IPS DF 6.9 (cell line): Measurements from ENCODE around the gene NRXN3.

ENCODE experiments used
- DNase-seq: peaks from one replicate; pipeline ENCODE4 v3.0.0-alpha.2; 2013; ENCODE audit warnings: low read depth, low spot score
- H3K27ac ChIP-seq: one replicate; pipeline ENCODE4 v1.5.1; 2013; ENCODE audit warnings: low read length, control low read depth
- H3K27me3 ChIP-seq: 2 replicates; pipeline ENCODE4 v1.6.1; 2013; ENCODE audit warnings: mild to moderate bottlenecking, low read length; ENCODE audit not compliant: control insufficient read depth, insufficient read depth
- H3K36me3 ChIP-seq: 2 replicates; pipeline ENCODE4 v1.6.1; 2013; ENCODE audit warnings: low read length; ENCODE audit not compliant: control insufficient read depth, insufficient read depth
- H3K4me1 ChIP-seq: 2 replicates; pipeline ENCODE4 v1.6.1; 2013; ENCODE audit warnings: low read length; ENCODE audit not compliant: control insufficient read depth, insufficient read depth
- H3K4me3 ChIP-seq: 2 replicates; pipeline ENCODE4 v1.5.1; 2013; ENCODE audit warnings: mild to moderate bottlenecking, low read length
- H3K9me3 ChIP-seq: 2 replicates; pipeline ENCODE4 v1.6.1; 2013; ENCODE audit warnings: low read length, inconsistent platforms; ENCODE audit not compliant: control insufficient read depth, insufficient read depth
- WGBS: extraction: QIAGEN DNeasy Blood & Tissue Kit; methylation state at CpG from one replicate; pipeline ENCODE4 v1.1.7; 2013; ENCODE audit warnings: mixed read lengths, missing lambda C conversion rate; ENCODE audit not compliant: insufficient read length, insufficient coverage; 5-methylcytosine and 5-hydroxymethylcytosine counted together

Gene NRXN3

DNA sequence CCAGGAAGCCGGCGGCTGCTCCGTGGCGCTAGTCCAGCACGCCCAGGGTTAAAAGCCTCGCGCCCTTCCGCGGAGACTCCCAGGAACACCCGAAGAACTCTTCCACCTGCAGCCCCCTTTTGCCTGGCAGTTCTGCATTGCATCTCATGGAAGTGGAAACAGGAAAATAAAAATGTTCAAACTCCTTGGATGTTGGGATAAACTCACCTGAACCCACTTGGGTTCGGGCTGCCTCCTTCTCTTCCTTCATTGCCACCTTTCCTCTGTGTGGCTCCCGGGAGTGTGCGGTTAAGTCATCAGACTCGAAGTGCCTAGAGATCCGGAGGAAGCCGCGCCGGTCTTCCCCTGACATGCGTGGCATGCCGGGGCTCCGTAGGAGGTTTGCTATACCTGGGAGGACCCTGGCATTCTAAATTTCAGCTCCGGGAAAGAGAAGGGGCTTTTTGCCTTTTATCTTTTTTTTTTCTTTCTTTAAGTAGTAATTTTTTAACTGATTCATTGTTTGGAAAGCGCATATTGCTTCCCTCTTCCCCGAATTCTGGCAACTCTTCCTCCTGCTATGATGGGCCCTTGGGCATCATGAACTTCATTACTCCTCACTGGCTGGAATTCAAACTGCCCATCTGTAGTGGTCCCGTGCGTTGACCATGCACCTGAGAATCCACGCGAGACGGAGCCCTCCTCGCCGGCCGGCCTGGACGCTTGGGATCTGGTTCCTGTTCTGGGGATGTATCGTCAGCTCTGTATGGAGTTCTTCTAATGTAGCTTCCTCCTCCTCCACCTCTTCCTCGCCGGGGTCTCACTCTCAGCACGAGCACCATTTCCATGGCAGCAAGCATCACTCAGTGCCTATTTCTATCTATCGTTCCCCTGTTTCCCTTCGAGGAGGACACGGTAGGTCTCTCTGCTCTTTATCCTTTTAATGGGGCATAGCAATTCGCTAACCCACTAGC, 1109.7 kb downstream of the NRXN3 start:
- Histone ChIP-seq H3K9me3 (no peaks in the 10 kb centered on the region), H3K4me3 (peak overlapping the region; percentile 34; the same call in 1 of the 2 replicates), H3K4me1 (peaks cover 4% of the 10 kb centered on the region), H3K27ac (no peak overlapping the region), H3K27me3 (peaks cover 16% of the 10 kb centered on the region; the same call in 1 of the 2 replicates), H3K36me3 (no peaks in the 10 kb centered on the region)
- no peak for DNase-seq
- WGBS = no CpG with 5 or more reads among the region's 41 CpGs

DNA sequence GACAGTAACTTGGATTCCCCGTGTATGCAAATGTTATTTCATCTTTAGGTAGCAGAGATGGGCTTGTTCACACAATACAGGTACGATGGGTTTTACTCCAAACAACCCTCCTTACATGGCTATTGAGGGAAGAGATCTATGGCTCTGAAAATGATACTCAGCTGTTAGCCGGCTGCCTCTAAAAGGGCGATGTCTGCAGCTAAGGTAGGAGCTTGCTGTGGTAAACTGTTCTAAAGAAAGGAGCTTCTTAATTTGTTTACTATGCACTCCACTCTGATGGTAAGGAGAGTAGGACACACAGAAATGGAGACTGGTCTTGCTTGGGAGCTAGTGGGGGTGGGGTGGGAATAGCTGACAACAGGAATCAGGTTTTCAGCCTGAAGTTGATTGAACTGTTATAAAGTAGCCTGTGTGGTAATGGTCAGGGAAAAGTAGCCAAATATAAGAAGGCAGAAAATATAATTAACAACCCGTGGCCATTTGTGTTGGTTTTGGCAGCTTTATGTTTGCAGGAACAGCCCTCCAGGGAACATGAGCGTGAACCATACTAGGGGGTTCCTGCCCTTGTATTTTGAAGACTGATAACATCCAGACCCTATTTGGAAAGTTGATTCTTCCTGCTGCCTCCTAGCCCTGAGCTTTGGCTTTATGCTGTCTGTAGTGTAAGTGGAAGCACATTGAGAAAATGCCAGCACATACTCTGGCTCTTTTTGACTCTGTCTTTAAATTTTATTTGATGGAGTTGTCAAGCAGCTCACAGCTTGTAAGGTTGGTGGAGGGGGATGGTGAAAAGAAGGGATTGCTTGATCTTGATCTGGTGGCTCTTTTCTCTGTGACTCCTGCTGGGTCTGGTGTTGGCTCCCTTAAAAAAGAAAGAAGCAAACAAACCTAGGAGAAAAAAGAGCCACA, 1111.3 kb downstream of the NRXN3 start:
- H3K27ac ChIP-seq = no peak overlapping the region
- no CpG with 5 or more reads among the region's 6 CpGs for WGBS
- peaks cover 4% of the 10 kb centered on the region for H3K4me1 ChIP-seq
- no peak overlapping the region for H3K4me3 ChIP-seq
- no peaks in the 10 kb centered on the region for H3K9me3 ChIP-seq
- peaks cover 16% of the 10 kb centered on the region; the same call in 1 of the 2 replicates for H3K27me3 ChIP-seq
- DNase-seq = no peak
- H3K36me3 ChIP-seq = no peaks in the 10 kb centered on the region

DNA sequence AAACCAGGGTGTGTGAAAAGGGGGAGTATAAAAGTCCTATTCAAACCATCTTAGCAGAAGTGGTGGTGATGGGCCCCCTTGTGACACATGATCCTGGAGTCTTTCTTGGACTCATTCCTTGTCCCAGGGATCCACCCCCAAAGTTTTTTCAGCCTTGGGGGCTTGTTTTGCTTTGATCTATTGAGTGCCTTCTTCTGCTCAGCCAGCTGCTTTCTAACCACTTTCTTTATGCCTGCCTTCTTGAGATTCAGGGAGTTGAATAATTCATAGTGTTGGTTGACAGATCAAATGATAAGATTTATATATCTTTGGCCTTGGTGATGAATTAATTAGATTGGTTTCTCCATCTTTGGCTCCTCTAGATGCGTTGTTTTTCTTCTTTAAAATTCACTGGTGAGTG, 1114.4 kb downstream of the NRXN3 start:
- no peaks in the 10 kb centered on the region for H3K36me3 ChIP-seq
- WGBS = no CpG with 5 or more reads among the region's 1 CpG
- peaks cover 2% of the 10 kb centered on the region; the same call in 1 of the 2 replicates for H3K4me1 ChIP-seq
- H3K27ac ChIP-seq = no peak overlapping the region
- peaks cover 12% of the 10 kb centered on the region; the same call in 1 of the 2 replicates for H3K27me3 ChIP-seq
- H3K9me3 ChIP-seq = no peaks in the 10 kb centered on the region
- no peak overlapping the region for H3K4me3 ChIP-seq
- DNase-seq = no peak

DNA sequence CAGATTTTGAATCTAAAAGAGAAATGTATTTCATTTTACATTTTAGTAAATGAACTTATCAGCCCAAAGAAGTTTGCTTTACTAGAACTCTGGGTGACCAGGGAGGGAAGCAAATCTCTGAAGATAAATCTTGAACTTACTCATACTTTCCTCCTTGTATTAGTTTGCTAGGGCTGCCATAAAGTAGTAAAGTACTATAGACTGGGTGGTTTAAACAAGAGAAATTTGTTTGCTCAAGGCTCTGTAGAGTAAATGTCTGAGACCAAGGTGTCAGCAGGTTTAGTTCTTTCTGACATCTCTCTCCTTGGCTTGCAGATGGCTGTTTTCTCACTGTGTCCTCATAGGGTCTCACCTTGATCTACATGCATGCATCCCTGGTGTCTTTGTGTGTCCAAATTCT, 1115.1 kb downstream of the NRXN3 start:
- H3K4me3 ChIP-seq = no peak overlapping the region
- no peaks in the 10 kb centered on the region for H3K36me3 ChIP-seq
- H3K4me1 ChIP-seq = peaks cover 2% of the 10 kb centered on the region; the same call in 1 of the 2 replicates
- H3K9me3 ChIP-seq = no peaks in the 10 kb centered on the region
- DNase-seq = no peak
- H3K27me3 ChIP-seq = peaks cover 8% of the 10 kb centered on the region; the same call in 1 of the 2 replicates
- H3K27ac ChIP-seq = no peak overlapping the region

- Histone ChIP-seq H3K4me3 (no peak overlapping the region), H3K27me3 (no peaks in the 10 kb centered on the region; the same call in 1 of the 2 replicates), H3K36me3 (no peaks in the 10 kb centered on the region), H3K4me1 (no peaks in the 10 kb centered on the region), H3K9me3 (no peaks in the 10 kb centered on the region), H3K27ac (no peak overlapping the region)
- no peak for DNase-seq
- no CpG with 5 or more reads among the region's 1 CpG for WGBS
Measured at GRCh38 chr14:79287976-79288375, 1117.8 kb downstream of the NRXN3 start.

GRCh38 chr14:79293482-79294177, 1123.5 kb downstream of the NRXN3 start:
- no peaks in the 10 kb centered on the region for H3K9me3 ChIP-seq
- H3K4me3 ChIP-seq = no peak overlapping the region
- no peak overlapping the region for H3K27ac ChIP-seq
- no peaks in the 10 kb centered on the region for H3K4me1 ChIP-seq
- DNase-seq = no peak
- whole genome bisulfite sequencing = no CpG with 5 or more reads among the region's 11 CpGs
- H3K36me3 ChIP-seq = no peaks in the 10 kb centered on the region
- H3K27me3 ChIP-seq = no peaks in the 10 kb centered on the region

DNA sequence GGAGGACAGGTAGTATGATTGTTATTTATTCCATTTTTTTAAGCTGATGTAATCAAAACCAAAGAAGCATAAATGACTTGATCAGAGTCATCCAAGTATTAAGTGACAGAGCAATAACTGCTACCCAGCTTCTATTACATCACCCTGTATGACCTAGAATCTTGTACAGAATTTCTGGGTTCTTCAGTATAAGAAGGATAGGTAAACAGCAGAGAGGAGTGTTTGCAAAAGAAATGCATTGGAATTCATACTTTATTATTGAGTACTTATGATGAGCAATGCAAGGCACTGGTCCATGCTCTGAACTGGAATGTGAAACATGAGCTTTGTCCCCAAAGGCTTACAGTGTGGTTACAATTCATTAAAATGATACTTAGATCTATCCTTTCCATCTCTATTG, 1124.3 kb downstream of the NRXN3 start:
- H3K27ac ChIP-seq = no peak overlapping the region
- H3K9me3 ChIP-seq = no peaks in the 10 kb centered on the region
- no peaks in the 10 kb centered on the region for H3K27me3 ChIP-seq
- H3K4me3 ChIP-seq = no peak overlapping the region
- DNase-seq = no peak
- no peaks in the 10 kb centered on the region for H3K36me3 ChIP-seq
- no peaks in the 10 kb centered on the region for H3K4me1 ChIP-seq

DNA sequence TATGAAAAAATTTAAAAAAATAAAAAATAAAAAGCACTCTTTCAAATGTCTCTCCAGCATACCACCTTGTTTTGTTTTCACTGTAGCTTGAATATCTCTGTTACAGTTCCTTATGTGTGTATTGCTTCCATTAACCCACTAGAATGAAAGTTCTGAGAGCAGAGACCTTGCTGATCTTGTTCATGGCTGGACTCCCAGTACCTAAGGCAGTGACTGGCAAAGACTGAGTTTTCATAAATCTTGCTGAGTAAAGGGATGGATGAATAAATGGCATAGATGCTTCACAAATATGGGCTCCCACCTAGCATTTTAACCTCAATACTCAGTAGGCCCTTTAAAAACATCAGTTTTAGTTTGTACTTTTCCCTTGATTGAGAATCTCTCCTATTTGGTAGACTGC, 1125.2 kb downstream of the NRXN3 start:
- Histone ChIP-seq H3K36me3 (no peaks in the 10 kb centered on the region), H3K27me3 (no peaks in the 10 kb centered on the region), H3K4me1 (no peaks in the 10 kb centered on the region), H3K4me3 (no peak overlapping the region), H3K27ac (no peak overlapping the region), H3K9me3 (no peaks in the 10 kb centered on the region)
- DNase-seq = no peak

- Histone ChIP-seq H3K9me3 (no peaks in the 10 kb centered on the region; the same call in 1 of the 2 replicates), H3K27me3 (no peaks in the 10 kb centered on the region), H3K36me3 (no peaks in the 10 kb centered on the region), H3K4me1 (no peaks in the 10 kb centered on the region), H3K4me3 (no peak overlapping the region), H3K27ac (no peak overlapping the region)
- no CpG with 5 or more reads among the region's 4 CpGs for WGBS
- DNase-seq = no peak
Measured at GRCh38 chr14:79298373-79298772, 1128.2 kb downstream of the NRXN3 start.

- no peak for DNase-seq
- H3K4me1 ChIP-seq = no peaks in the 10 kb centered on the region
- H3K27me3 ChIP-seq = no peaks in the 10 kb centered on the region
- H3K36me3 ChIP-seq = no peaks in the 10 kb centered on the region
- H3K9me3 ChIP-seq = no peaks in the 10 kb centered on the region; the same call in 1 of the 2 replicates
- H3K4me3 ChIP-seq = no peak overlapping the region
- H3K27ac ChIP-seq = no peak overlapping the region
- no CpG with 5 or more reads among the region's 1 CpG for WGBS
Measured at GRCh38 chr14:79299162-79299561, 1129.0 kb downstream of the NRXN3 start.
